ENCODE results near the gene RANBP6.
"Not testable (repeated sequence)": the region's sequence is repeated elsewhere in the genome, so short reads cannot be mapped to it uniquely, and the experiment has no call there.

RANBP6 gene

DNA sequence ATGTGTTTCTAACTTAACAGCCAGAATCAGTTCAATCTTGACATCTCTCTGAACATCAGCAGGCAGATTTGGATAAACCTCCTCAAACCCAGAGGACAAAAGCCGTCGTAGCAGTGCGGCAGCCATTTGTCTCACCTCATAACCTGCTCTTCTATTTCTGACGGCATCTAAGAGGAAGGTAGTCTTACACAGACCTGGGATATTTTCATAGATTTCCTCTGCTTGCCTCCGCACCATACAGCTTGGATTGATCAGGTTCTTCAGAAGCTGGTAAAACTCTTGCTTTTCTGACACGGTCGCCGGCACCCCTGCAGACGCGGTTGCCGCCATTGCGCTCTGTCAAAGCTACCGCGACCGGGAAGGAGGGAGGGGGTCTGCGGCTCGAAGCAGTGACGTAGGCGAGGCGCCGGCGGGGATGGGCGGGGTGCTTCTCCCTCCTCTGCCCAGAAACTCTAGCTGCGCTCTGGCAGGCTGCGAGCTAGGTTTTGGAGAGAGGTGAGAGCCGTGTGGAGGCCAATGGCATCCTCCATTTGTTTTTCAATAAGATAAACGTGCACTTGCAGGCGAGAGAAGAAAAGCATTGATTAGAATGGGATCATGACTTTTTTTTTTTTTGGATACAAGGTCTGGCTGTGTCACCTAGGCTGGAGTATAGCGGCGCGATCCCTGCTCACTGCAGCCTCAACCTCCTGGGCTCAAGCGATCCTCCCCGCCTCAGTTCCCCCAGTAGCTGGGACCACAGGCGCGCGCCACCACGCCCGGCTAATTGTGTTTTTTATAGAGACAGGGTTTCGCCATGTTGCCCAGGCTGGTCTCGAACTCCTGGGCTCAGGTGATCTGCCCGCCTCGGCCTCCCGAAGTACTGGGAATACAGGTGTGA, at the start of gene RANBP6:
RANBP6 (minus strand) TSS at position 347 of the 880 bp plus-strand sequence; CDS start at position 330, 17 bp downstream.
- peak; percentile 89 to 98 (median 96) for DNase-seq
- intact Hi-C loops (cut with DNase I) = loop anchor here (10.0 kb wide), 1 partner anchor 181 kb away; the partner anchor contains the start of gene ERMP1

DNA sequence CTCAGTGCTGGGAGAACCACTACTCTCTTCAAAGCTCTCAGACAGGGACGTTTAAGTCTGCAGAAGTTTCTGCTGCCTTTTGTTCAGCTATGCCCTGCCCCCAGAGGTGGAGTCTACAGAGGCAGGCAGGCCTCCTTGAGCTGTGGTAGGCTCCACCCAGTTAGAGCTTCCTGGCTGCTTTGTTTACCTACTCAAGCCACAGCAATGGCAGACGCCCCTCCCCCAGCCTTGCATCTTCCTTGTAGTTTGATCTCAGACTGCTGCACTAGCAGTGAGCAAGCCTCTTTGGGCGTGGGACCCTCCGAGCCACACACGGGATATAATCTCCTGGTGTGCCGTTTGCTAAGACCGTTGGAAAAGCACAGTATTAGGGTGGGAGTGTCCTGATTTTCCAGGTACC, 47.7 kb upstream of the RANBP6 start:
- intact Hi-C loops (cut with DNase I); DNase-seq: not testable (repeated sequence)

DNA sequence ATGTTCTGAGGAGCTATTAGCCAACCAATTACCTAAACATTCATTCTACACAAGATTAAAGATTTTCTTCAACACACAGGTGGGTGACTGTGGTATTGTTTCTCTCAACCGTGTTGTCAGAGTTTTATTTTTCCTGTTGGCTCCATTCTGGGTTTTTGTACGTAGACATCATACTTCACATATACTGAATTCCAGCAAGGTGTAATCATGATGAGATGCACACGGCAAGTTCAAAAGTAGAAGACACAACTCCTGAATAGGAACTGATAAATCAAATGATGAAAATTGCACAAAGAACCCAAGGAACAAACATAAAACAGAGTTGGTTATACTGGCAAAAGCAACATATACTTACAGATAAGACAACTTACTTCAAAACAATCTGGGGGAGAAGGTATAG, 40.2 kb upstream of the RANBP6 start:
- no peak for DNase-seq
- intact Hi-C loops (cut with DNase I) = no loop called here

DNA sequence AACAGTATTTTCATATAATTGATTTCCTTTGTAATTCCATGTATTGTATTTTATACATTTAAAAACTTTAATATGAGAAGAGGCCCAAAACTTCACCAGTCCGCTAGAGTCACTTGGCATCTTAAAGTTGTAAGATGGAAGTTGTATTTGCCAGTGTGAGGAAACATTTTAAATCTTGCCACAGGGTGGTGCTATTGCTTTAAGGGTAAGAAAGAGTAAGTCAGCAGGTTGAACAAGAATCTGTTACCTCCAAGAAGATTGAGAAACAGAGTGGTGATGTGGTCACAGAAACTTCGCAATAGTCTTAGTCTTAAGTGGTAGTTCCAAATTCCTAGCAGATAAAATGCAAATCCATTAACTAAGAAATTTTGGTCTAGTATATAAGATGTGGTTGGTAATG, 39.8 kb upstream of the RANBP6 start:
- peak in 16 of 42 donors; percentile 7 to 73 (median 43) for DNase-seq
- intact Hi-C loops (cut with DNase I) = no loop called here

DNA sequence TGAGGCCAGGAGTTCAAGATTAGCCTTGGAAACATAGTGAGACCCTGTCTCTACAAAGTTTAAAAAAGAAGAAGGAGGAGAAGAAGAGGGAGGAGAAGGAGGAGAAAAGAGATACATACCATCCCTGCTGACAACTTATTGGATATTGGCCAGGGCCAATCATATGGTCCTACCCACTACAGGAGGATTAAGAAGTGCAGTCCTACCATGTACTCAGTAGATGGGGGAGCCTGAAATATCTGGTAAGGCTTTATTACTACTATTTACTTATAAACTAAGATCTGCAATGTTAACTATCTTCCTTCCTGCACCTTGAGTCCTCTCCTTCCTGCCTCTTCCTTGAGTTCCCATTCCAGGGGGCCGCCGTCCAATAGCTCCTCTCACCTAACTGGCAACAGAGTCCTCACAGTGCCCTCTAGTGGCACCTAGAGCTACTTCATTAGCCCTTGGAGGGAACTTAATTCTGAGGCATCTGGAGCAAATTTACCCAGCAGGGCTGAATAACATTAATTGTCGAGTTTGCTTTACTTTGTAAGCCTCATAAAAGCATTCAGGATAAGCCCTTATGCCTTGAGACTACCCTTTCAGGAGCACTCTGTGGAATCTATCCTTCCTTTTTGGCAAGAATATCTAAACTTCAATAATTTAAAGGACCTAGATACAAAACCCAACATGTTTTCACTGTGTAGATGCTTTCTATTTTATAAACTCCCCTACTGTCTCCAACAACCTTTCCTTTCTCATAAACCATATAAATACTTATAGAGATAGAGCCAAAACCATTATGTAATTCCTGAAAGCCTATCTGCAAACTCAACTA, 39.1 kb upstream of the RANBP6 start:
- intact Hi-C loops (cut with DNase I) = loop anchor here (5.0 kb wide), 2 partner anchors 167 to 253 kb away; no protein-coding TSS in a partner anchor
- DNase-seq = peak in 41 of 42 donors; percentile 12 to 88 (median 67)

DNA sequence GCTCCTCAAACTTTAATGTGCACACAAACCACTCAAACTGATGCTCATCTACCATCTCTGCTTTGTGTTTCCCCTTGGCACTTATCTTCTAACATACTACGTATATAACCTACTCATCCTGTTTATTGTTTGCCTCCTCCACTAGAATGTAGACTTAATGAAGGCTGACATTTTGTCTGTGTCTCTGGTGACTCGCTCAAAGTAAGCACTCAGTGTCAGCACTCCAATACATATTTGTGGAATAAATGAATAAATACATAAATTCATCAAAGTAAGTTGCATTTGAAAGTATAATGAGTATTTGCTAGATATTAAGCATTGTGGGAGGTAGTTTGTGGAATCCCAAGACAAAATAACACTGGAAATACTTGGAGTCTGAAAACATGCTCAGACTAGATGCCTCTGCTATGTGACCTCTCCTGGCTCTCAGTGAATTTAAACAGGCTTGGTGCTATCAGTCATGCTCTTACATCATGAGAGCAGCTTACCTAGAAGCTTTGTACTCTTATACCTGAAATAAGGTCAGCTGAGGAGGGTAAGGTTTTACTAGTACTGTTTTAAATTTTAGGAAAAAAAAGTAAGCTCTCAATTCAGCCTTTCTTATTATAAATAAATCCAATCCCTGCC, 37.0 kb upstream of the RANBP6 start:
- intact Hi-C loops (cut with DNase I) = loop anchor here (5.0 kb wide), 2 partner anchors 165 to 255 kb away; no protein-coding TSS in a partner anchor
- no peak for DNase-seq

DNA sequence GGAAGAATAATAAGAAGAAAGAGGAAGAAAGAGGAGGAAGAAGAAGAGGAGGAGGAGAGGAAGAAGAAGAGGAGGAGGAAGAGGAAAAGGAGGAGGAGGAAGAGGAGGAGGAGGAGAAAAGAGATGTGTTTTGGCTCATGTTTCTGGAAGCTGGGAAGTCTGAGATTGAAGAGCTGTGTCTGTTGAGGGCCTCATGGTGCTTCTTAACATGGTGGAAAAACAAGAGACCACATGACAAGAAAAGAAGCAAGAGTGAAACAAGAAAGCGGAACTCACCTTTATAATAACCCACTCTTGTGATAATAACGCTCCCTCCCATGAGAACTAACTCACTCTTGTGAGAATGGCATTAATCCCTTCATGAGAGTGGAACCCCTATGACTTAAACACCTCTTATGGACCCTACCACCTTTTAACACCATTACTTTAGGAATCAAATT, 36.1 kb upstream of the RANBP6 start:
- no peak for DNase-seq
- intact Hi-C loops (cut with DNase I) = loop anchor here (5.0 kb wide), 2 partner anchors 164 to 256 kb away; no protein-coding TSS in a partner anchor

DNA sequence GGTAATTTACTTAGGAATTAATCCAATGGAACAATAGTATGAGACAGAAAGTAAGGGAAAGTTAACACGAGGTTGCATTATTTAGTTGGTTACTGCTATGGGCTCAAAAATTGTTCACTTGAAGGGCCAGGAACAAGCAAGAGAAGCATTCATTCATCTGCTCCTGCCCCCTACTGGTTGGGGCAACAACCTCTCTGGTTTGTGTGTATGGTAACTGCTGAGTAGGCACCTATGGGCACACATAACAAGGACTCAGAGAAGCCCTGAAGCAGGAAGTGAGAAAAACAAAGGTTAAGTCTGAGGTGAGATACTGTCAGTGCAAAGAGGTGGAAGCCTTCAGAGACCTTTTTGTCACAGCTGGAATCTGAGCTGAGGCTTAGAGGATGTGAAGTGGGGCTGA, 34.4 kb upstream of the RANBP6 start:
- intact Hi-C loops (cut with DNase I) = loop anchor here (5.0 kb wide), 2 partner anchors 162 to 258 kb away; no protein-coding TSS in a partner anchor
- no peak for DNase-seq

DNA sequence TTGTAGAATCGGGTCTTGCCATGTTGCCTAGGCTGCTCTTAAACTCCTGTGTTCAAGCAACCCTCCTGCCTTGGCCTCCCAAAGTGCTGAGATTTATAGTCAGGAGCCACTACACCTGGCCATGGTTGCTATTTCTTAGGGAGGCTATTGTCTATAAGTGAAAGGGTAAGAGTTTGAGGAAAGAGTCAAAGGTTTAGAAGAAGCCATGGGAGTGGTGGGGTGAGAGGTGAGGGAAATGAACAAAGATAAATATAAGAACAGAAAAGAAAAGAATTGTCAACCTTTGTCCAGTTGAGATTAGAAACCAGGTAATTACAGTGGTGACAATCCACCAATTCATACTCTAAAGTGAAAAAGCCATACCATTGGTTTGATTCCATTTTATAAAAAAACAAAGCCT, 32.6 kb upstream of the RANBP6 start:
- intact Hi-C loops (cut with DNase I) = no loop called here
- no peak for DNase-seq

DNA sequence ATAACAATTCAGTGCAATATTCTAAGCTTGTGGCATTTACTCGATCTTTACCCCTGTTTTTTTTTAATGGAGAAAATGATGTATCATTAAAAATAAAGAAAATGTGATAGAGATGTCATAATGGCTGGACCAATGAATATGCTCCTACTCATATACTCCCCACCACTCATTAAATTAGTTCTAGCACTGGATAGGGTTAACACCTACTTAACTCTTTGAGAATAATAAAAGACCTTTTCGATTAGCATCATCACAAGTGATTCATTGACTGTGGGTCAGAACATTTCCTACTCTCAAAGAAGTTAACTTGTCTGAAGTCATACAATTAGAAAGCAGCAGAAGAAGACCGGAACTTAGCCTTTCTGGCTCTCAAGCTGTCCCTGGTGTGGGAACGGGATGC, 31.6 kb upstream of the RANBP6 start:
- DNase-seq = no peak
- intact Hi-C loops (cut with DNase I) = no loop called here

DNA sequence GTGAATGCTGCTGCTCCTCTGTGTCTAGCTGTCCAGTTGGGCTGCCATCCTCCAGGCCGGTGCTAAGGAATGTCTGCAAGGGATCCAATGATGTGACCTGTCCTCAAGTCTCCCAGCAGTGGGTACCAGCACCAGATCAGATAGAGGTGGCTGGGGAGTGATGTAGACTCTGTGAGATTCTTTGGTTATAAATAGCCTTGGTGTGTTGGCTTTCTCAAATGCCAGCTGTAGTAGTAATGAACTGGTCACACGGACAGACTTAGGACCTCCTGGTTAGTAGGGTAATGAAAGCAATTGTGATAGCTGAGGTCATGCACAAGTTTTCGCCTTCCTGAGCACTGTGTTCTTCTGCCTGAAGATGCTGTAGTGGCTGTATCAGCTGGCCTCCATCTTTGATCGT, 29.9 kb upstream of the RANBP6 start:
- intact Hi-C loops (cut with DNase I) = no loop called here
- no peak for DNase-seq

DNA sequence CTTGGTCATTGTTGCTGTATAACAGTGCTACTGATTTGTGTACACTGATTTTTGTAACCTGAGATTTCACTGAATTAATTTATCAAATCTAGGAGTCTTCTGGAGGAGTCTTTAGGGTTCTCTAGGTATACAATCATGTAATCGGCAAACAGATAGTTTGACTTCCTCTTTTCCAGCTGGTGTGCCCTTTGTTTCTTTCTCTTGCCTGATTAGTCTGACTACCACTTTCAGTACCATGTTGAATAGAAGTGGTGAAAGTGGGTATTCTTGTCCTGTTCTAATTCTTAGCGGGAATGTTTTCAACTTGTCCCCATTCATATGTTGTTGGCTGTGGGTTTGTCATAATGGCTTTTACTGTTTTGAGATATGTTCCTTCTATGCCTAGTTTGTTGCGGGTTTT, 24.7 kb upstream of the RANBP6 start:
- DNase-seq = no peak
- intact Hi-C loops (cut with DNase I) = no loop called here

DNA sequence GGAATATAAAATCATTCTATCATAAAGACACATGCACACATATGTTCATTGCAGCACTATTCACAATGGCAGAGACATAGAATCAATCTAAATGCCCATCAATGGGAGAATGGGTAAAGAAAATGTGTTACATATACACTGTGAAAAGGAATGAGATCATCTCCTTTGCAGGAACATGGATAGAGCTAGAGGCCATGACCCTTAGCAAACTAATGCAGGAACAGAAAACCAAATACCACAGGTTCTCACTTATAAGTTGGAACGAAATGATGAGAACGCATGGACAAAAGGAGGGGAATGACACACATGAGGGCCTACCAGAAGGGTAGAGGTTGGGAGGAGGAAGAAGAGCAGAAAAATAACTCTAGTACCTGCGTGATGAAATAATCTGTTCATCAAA, 21.0 kb upstream of the RANBP6 start:
- intact Hi-C loops (cut with DNase I) = no loop called here
- DNase-seq = no peak

DNA sequence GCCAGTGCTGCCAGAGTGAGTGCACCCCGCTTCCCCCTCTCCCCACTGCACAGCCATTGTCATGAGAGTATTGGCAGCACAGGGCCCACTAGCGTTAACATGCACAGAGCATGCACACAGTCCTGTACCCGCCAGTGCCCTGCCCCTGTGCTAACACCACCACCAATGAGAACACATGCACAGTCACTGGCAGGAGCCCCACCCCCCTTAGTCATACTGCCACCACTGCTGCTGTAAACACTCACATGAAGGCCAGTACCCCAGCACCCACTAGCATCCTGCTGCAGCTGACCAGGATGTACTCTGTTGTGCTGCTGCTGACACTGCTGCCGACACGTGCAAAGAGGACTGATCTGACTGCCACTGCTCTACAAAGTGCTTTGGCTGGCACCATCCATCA, 19.5 kb upstream of the RANBP6 start:
- DNase-seq = no peak
- intact Hi-C loops (cut with DNase I) = no loop called here

DNA sequence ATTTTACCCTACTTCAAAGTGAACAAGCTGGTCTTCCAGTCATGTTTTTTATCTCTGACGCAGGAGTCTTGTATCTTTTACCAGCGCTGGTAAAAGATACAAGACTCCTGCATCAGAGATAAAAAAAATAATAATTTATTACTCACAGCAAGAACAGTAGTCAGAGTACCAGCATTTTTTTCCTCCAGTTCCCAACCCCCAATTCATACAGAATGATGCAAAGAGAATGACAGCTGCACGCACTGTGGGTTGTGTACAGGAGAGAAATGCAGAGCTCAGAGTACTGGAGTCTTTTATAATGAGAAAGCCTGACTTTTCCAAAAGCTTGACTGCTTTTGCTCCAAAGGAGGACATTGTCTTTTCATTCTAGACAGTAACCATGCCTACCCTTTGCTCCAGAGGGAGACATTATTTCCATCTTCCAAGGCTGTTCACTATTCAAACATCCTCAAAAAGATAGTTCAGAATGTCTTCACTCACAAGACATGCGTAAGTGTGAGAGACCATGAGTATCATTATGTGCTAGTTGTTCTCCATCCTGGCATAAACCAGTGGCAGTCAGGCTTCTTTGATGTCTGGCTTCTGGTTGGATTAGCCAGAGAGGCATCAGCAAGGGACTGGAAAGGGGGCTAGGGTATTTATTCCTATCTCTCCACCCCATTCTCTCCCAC, 14.3 kb upstream of the RANBP6 start:
- intact Hi-C loops (cut with DNase I) = no loop called here
- peak in 1 of 42 donors; percentile 11 for DNase-seq

DNA sequence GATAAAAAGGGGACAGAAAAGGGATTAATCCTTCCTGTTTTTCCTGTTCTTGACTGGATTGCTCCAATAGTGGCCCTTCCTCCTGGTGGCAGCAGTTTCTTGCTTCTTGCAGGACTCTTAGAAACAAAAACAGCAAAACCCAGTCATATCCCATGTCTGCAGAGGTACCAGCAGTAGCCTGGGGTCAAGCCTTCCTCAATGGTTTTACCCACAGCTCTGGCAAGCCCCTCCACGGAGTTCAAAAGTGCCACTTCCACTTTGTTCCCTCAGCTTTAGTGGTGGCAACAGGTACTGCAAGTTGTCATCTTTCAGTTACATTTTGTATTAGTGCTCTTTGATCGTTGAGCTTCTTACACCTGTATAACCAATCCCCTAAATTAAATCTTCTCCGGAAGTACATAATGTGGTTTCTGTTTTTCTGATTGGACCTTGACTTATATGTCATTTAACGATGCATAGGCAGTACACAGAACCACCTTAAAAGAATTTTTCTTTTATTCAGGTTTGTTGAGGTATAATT, 8.7 kb upstream of the RANBP6 start:
- DNase-seq = no peak
- intact Hi-C loops (cut with DNase I) = no loop called here

DNA sequence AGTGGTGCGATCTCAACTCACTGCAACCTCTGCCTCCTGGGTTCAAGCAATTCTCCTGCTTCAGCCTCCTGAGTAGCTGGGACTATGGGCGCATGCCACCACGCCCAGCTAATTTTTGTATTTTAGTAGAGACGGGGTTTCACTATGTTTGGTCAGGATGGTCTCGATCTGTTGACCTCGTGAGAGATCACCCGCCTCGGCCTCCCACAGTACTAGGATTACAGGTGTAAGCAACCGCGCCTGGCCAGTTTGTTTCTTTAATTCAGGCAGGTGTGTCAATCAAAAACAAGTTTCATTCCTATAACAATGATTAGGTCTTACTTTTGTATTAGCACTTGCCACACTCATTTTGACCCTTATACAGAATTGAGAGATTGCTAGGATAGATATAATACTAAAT, 1.6 kb upstream of the RANBP6 start:
- DNase-seq = not testable (repeated sequence)
- intact Hi-C loops (cut with DNase I) = loop anchor here (10.0 kb wide), 1 partner anchor 182 kb away; the partner anchor contains the start of gene ERMP1

DNA sequence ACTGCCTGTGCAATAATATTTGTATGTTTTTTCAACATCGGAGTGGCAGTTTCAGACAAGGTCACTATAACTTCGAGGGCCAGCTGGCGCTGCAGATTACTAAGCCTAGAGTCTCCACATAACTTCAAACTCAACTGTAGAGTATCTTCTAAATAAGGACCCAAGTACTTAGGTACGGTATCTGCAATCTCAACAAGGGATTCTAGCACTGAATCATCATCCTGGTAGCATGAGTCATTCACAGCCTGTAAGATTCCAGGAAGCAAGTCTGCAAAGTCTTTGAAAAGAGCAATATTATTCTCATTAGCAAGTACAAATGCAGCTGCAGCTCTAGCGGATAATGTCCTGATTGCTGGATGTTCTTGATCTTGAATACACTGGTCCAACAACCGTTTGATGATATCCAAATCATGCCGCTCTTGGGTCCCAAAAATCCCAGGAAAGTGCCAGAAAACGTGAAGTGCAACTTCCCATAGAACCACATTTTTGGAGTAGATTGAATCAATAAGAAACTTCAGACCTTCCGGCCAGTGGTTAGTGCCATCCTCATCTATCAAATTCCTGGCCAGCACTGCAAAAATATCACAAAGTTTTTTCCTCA, 654 bp downstream of the RANBP6 start:
- DNase-seq = peak in 9 of 42 donors; percentile 9 to 50 (median 14)
- intact Hi-C loops (cut with DNase I) = loop anchor here (10.0 kb wide), 1 partner anchor 180 kb away; the partner anchor contains the start of gene ERMP1
